H9 (cell line): Measurements from ENCODE around the gene MAZ. TPM values are rescaled to one million over a fixed set of nuclear protein-coding genes. Genes with fewer than 3 reads are reported as not detected.

Experiments
- DNase-seq: peaks from one replicate; pipeline ENCODE4 v3.0.0-alpha.2; 2017
- H2AFZ ChIP-seq: one replicate; pipeline ENCODE4 v1.6.1; 2013; ENCODE audit warnings: mild to moderate bottlenecking, low read length, control low read depth, moderate library complexity
- H2AK5ac ChIP-seq: 2 replicates; pipeline ENCODE4 v1.6.1; 2013; ENCODE audit warnings: low read length, control low read depth, mixed read lengths; ENCODE audit not compliant: insufficient read length
- H2BK120ac ChIP-seq: one replicate; pipeline ENCODE4 v1.6.1; 2013; ENCODE audit warnings: low read depth, mild to moderate bottlenecking, low read length, control low read depth, inconsistent platforms; ENCODE audit not compliant: poor library complexity, severe bottlenecking
- H2BK12ac ChIP-seq: 2 replicates; pipeline ENCODE4 v1.6.1; 2013; ENCODE audit warnings: low read length, control low read depth, mixed read lengths, low read depth; ENCODE audit not compliant: insufficient read length
- H2BK15ac ChIP-seq: 2 replicates; pipeline ENCODE4 v1.6.1; 2013; ENCODE audit warnings: low read depth, low read length, control low read depth
- H2BK20ac ChIP-seq: one replicate; pipeline ENCODE4 v1.6.1; 2013; ENCODE audit warnings: low read depth, mild to moderate bottlenecking, low read length, control low read depth, inconsistent platforms; ENCODE audit not compliant: poor library complexity, severe bottlenecking
- H2BK5ac ChIP-seq: 2 replicates; pipeline ENCODE4 v1.6.1; 2013; ENCODE audit warnings: low read length, control low read depth, mixed read lengths; ENCODE audit not compliant: insufficient read length
- H3K14ac ChIP-seq: 2 replicates; pipeline ENCODE4 v1.6.1; 2013; ENCODE audit warnings: low read length, control low read depth; ENCODE audit not compliant: insufficient read depth
- H3K18ac ChIP-seq: 2 replicates; pipeline ENCODE4 v1.6.1; 2013; ENCODE audit warnings: low read depth, mild to moderate bottlenecking, mixed read lengths, low read length, control low read depth; ENCODE audit not compliant: insufficient read length
- H3K23ac ChIP-seq: 2 replicates; pipeline ENCODE4 v1.6.1; 2013; ENCODE audit warnings: low read length, control low read depth, mixed read lengths, low read depth; ENCODE audit not compliant: insufficient read length
- H3K23me2 ChIP-seq: 2 replicates; pipeline ENCODE4 v1.6.1; 2013; ENCODE audit warnings: low read depth, mild to moderate bottlenecking, mixed read lengths, low read length, control low read depth; ENCODE audit not compliant: insufficient read length, poor library complexity, severe bottlenecking
- H3K27ac ChIP-seq: 2 replicates; pipeline ENCODE4 v1.5.1; 2013; ENCODE audit warnings: low read length, control low read depth, mixed read lengths, low read depth; ENCODE audit not compliant: insufficient read length
- H3K27me3 ChIP-seq: 2 replicates; pipeline ENCODE4 v1.6.1; 2013; ENCODE audit warnings: low read length, control low read depth, inconsistent platforms; ENCODE audit not compliant: insufficient read depth
- H3K4ac ChIP-seq: 2 replicates; pipeline ENCODE4 v1.6.1; 2013; ENCODE audit warnings: low read depth, mild to moderate bottlenecking, control low read depth, inconsistent platforms, low read length, moderate library complexity
- H3K4me1 ChIP-seq: 2 replicates; pipeline ENCODE4 v1.6.1; 2013; ENCODE audit warnings: low read length, control low read depth, inconsistent platforms; ENCODE audit not compliant: insufficient read depth
- H3K4me2 ChIP-seq: 2 replicates; pipeline ENCODE4 v1.6.1; 2013; ENCODE audit warnings: low read length, control low read depth, mixed read lengths; ENCODE audit not compliant: insufficient read length, insufficient read depth
- H3K56ac ChIP-seq: 2 replicates; pipeline ENCODE4 v1.6.1; 2013; ENCODE audit warnings: low read depth, mild to moderate bottlenecking, mixed read lengths, low read length, control low read depth; ENCODE audit not compliant: insufficient read length
- H3K79me1 ChIP-seq: 2 replicates; pipeline ENCODE4 v1.6.1; 2013; ENCODE audit warnings: low read depth, mild to moderate bottlenecking, moderate library complexity, low read length, control low read depth, inconsistent platforms; ENCODE audit not compliant: insufficient read depth, poor library complexity, severe bottlenecking
- H3K79me2 ChIP-seq: 2 replicates; pipeline ENCODE4 v1.6.1; 2013; ENCODE audit warnings: low read length, control low read depth, inconsistent platforms; ENCODE audit not compliant: insufficient read depth
- H3K9ac ChIP-seq: 2 replicates; pipeline ENCODE4 v1.6.1; 2013; ENCODE audit warnings: low read length, control low read depth, mixed read lengths; ENCODE audit not compliant: insufficient read length; ENCODE audit errors: extremely low read depth
- H3K9me3 ChIP-seq: one replicate; pipeline ENCODE4 v1.6.1; 2013; ENCODE audit warnings: low read depth, low read length, inconsistent platforms; ENCODE audit not compliant: control insufficient read depth
- H3T11ph ChIP-seq: one replicate; pipeline ENCODE4 v1.6.1; 2013; ENCODE audit warnings: mild to moderate bottlenecking, low read length, control low read depth, inconsistent platforms
- H4K20me1 ChIP-seq: one replicate; pipeline ENCODE4 v1.6.1; 2013; ENCODE audit not compliant: control insufficient read depth, insufficient read length, insufficient read depth
- H4K5ac ChIP-seq: 2 replicates; pipeline ENCODE4 v1.6.1; 2013; ENCODE audit warnings: low read depth, mild to moderate bottlenecking, mixed read lengths, low read length, control low read depth; ENCODE audit not compliant: insufficient read length
- H4K8ac ChIP-seq: replicated peaks from 2 replicates; pipeline ENCODE4 v1.6.1; 2013; ENCODE audit warnings: low read length, control low read depth, mixed read lengths, low read depth; ENCODE audit not compliant: insufficient read length
- H4K91ac ChIP-seq: 2 replicates; pipeline ENCODE4 v1.6.1; 2013; ENCODE audit warnings: low read depth, mild to moderate bottlenecking, moderate library complexity, mixed read lengths, low read length, control low read depth; ENCODE audit not compliant: insufficient read length
- H3K27ac Mint-ChIP-seq, 3 experiments: 2 replicates in 2 of 3; 3 replicates in 1 of 3; pipeline ENCODE4 v1.8.0; 2020 to 2021; ENCODE audit warnings: mixed read lengths in 3 of 3, mild to moderate bottlenecking in 1 of 3, moderate library complexity in 1 of 3
- H3K27me3 Mint-ChIP-seq: 2 replicates; pipeline ENCODE4 v1.8.0; 2021; ENCODE audit warnings: low read depth, mild to moderate bottlenecking, moderate library complexity, mixed read lengths
- H3K36me3 Mint-ChIP-seq, 3 experiments: 2 replicates in 2 of 3; 3 replicates in 1 of 3; pipeline ENCODE4 v1.8.0; 2020 to 2021; ENCODE audit warnings: low read depth in 3 of 3, mixed read lengths in 3 of 3; ENCODE audit not compliant: insufficient read depth in 1 of 3
- H3K4me1 Mint-ChIP-seq, 2 experiments: 2 replicates each; pipeline ENCODE4 v1.8.0; 2020; ENCODE audit warnings: mixed read lengths in 2 of 2
- H3K4me3 Mint-ChIP-seq, 2 experiments: 2 replicates in 1 of 2; 3 replicates in 1 of 2; pipeline ENCODE4 v1.8.0; 2020 to 2021; ENCODE audit warnings: mild to moderate bottlenecking in 2 of 2, mixed read lengths in 2 of 2, moderate library complexity in 1 of 2
- H3K9me3 Mint-ChIP-seq, 2 experiments: 2 replicates in 1 of 2; 3 replicates in 1 of 2; pipeline ENCODE4 v1.8.0; 2020; ENCODE audit warnings: mild to moderate bottlenecking in 2 of 2, mixed read lengths in 2 of 2, moderate library complexity in 1 of 2
- WGBS: extraction: QIAGEN DNeasy Blood & Tissue Kit; methylation state at CpG from one replicate; pipeline ENCODE4 v1.1.7; 2013; ENCODE audit warnings: missing lambda C conversion rate, low lambda C conversion rate, mixed read lengths; ENCODE audit not compliant: insufficient read length; ENCODE audit errors: extremely low coverage; 5-methylcytosine and 5-hydroxymethylcytosine counted together
- total RNA-seq: library from RNA; stranded (reverse); gene quantifications from 2 replicates; pipeline ENCODE4 v1.2.1, GENCODE V29; 2021
- TF ChIP-seq, protein P1 (sequence below): fragments of 200-600 bp; sonication (generic); conservative IDR thresholded peaks from 3 replicates; pipeline ENCODE4 v1.8.0; 2021; ENCODE audit warnings: antibody characterized with exemption, mild to moderate bottlenecking

Gene MAZ
- total RNA-seq, 1 experiment from 2014 or later: 412 TPM

DNA sequence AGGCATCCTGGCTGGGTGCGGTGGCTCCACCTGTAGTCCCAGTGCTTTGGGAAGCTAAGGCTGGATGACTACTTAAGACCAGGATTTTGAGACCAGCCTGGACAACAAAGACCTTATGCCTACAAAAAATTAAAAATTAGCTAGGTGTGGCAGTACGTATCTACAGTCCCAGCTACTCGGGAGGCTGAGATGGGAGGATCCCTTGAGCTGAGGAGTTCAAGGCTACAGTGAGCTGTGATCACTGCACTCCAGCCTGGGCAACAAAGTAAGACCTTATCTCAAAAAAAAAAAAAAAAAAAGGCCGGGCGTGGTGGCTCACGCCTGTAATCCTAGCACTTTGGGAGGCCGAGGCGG, 20.0 kb downstream of the MAZ start:
- no peak for DNase-seq
- no peak overlapping the region for H3K27ac Mint-ChIP-seq
- Histone ChIP-seq H2BK12ac (no peak overlapping the region), H2AK5ac (no peak overlapping the region), H3K18ac (no peak overlapping the region), H4K20me1 (no peaks in the 10 kb centered on the region), H2BK20ac (no peak overlapping the region), H3K79me2 (no peaks in the 10 kb centered on the region), H4K8ac (no peak overlapping the region), H3K4me1 (no peaks in the 10 kb centered on the region), H3K23ac (no peak overlapping the region), H2BK5ac (no peak overlapping the region), H3K56ac (no peak overlapping the region), H3K4me2 (no peak overlapping the region), H2BK120ac (no peak overlapping the region), H2AFZ (no peak overlapping the region), H3K79me1 (no peaks in the 10 kb centered on the region), H4K5ac (no peak overlapping the region), H3K4ac (no peak overlapping the region), H4K91ac (no peak overlapping the region), H3K14ac (no peak overlapping the region), H3K23me2 (no peaks in the 10 kb centered on the region), H3T11ph (no peak overlapping the region), H3K9ac (no peak overlapping the region), H3K27me3 (no peaks in the 10 kb centered on the region), H2BK15ac (no peak overlapping the region), H3K9me3 (no peaks in the 10 kb centered on the region), H3K27ac (no peak overlapping the region)
- H3K4me1 Mint-ChIP-seq: peaks cover 15 to 22% of the 10 kb centered on the region in 2 experiments
- no peaks in the 10 kb centered on the region; the same call in 1 of the 2 replicates for H3K27me3 Mint-ChIP-seq
- no peaks in the 10 kb centered on the region for H3K9me3 Mint-ChIP-seq
- TF ChIP-seq, protein P1, sequence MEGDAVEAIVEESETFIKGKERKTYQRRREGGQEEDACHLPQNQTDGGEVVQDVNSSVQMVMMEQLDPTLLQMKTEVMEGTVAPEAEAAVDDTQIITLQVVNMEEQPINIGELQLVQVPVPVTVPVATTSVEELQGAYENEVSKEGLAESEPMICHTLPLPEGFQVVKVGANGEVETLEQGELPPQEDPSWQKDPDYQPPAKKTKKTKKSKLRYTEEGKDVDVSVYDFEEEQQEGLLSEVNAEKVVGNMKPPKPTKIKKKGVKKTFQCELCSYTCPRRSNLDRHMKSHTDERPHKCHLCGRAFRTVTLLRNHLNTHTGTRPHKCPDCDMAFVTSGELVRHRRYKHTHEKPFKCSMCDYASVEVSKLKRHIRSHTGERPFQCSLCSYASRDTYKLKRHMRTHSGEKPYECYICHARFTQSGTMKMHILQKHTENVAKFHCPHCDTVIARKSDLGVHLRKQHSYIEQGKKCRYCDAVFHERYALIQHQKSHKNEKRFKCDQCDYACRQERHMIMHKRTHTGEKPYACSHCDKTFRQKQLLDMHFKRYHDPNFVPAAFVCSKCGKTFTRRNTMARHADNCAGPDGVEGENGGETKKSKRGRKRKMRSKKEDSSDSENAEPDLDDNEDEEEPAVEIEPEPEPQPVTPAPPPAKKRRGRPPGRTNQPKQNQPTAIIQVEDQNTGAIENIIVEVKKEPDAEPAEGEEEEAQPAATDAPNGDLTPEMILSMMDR: no peak
- WGBS: no CpG with 5 or more reads among the region's 8 CpGs
- H3K36me3 Mint-ChIP-seq: no peaks in the 10 kb centered on the region
- no peak overlapping the region for H3K4me3 Mint-ChIP-seq
